Upper lobe of left lung (tissue), 6 donors: Measurements from ENCODE around the gene LEKR1. TPM values are rescaled to one million over a fixed set of nuclear protein-coding genes. Genes with fewer than 3 reads are reported as not detected.

Experiments used
- ATAC-seq, 2 donors: fragments of 200-7000 bp; cut with Tn5 transposase; one replicate each; pipeline ENCODE4 v1.9.1; 2022; ENCODE audit warnings: mild to moderate bottlenecking in 2 of 2, moderate library complexity in 2 of 2; ENCODE audit not compliant: low FRiP score in 2 of 2
- DNase-seq, 2 donors: peaks; one replicate each; pipeline ENCODE4 v3.0.0-alpha.2; 2019 to 2020
- H3K27ac ChIP-seq, 4 donors: fragments of 200-600 bp; sonication (generic); one replicate each; pipeline ENCODE4 v1.5.1; 2016 to 2019
- H3K27me3 ChIP-seq, 4 donors: fragments of 200-600 bp; sonication (generic); one replicate each; pipeline ENCODE4 v1.5.1; 2017 to 2019
- H3K36me3 ChIP-seq, 4 donors: fragments of 200-600 bp; sonication (generic); one replicate each; pipeline ENCODE4 v1.5.1; 2016 to 2019
- H3K4me1 ChIP-seq, 4 donors: fragments of 200-600 bp; sonication (generic); one replicate each; pipeline ENCODE4 v1.5.1; 2018 to 2019
- H3K4me3 ChIP-seq, 4 donors: fragments of 200-600 bp; sonication (generic); one replicate each; pipeline ENCODE4 v1.5.1; 2017 to 2019; ENCODE audit warnings: mild to moderate bottlenecking in 2 of 4, moderate library complexity in 1 of 4
- H3K9me3 ChIP-seq, 4 donors: fragments of 200-600 bp; sonication (generic); one replicate each; pipeline ENCODE4 v1.5.1; 2018 to 2019
- CTCF ChIP-seq, 6 experiments: fragments of 450-650 bp in 4 of 6; fragments of 200-600 bp in 2 of 6; sonication (generic) in 2 of 6; IDR thresholded peaks; one replicate each; pipeline ENCODE4 v1.5.1; 2016 to 2019; ENCODE audit warnings: antibody characterized with exemption in 6 of 6
- EP300 ChIP-seq, 4 donors: sonication (generic); formaldehyde crosslinking; IDR thresholded peaks; one replicate each; pipeline ENCODE4 v1.5.1; 2017; ENCODE audit warnings: antibody characterized with exemption in 4 of 4, control low read depth in 2 of 4
- POLR2A ChIP-seq, 4 donors: fragments of 450-650 bp; IDR thresholded peaks; one replicate each; pipeline ENCODE4 v1.5.1; 2016 to 2017; ENCODE audit warnings: antibody characterized with exemption in 4 of 4, mild to moderate bottlenecking in 2 of 4
- POLR2AphosphoS5 ChIP-seq, 2 donors: sonication (generic); formaldehyde crosslinking; IDR thresholded peaks; one replicate each; pipeline ENCODE4 v1.5.1; 2017; ENCODE audit warnings: antibody characterized with exemption in 2 of 2
- WGBS, 2 donors: methylation state at CpG; one replicate each; pipeline ENCODE4 v1.1.5; 2017 to 2018; 5-methylcytosine and 5-hydroxymethylcytosine counted together
- total RNA-seq, 6 donors: library from RNA; depleted of rRNA in 4 of 6; stranded (reverse); fragments of >200 nt in 4 of 6; gene quantifications; one replicate each; pipeline versions ENCODE4 v1.1.0 to v1.2.1, GENCODE V29; 2016 to 2021
- donor health status: DM: no; HTN: no; CAD: no; lungs with moderate emphysema.
- donor health status: DM: no; HTN: yes; CAD: no; lungs with severe emphysema.

The LEKR1 gene
- total RNA-seq, 6 donors from 2014 or later = 1.0 to 9.1 (median 2.2) TPM

- TF ChIP-seq CTCF (IDR thresholded peaks at IDR 0.05) (no peak), POLR2A (IDR thresholded peaks at IDR 0.05) (no peak), POLR2AphosphoS5 (IDR thresholded peaks at IDR 0.05) (no peak), EP300 (IDR thresholded peaks at IDR 0.05) (no peak)
- Histone ChIP-seq H3K4me1 (peaks cover 2 to 8% (median 5%) of the 10 kb centered on the region in 4 donors), H3K27me3 (no peaks in the 10 kb centered on the region), H3K4me3 (no peak overlapping the region), H3K36me3 (no peaks in the 10 kb centered on the region), H3K27ac (no peak overlapping the region), H3K9me3 (no peaks in the 10 kb centered on the region)
- ATAC-seq = no peak
- no peak for DNase-seq
- WGBS, 2 donors = 78 to 82% methylated on average over 5 of the region's 5 CpGs
Measured at GRCh38 chr3:157078131-157078810, 252.1 kb downstream of the LEKR1 start.

DNA sequence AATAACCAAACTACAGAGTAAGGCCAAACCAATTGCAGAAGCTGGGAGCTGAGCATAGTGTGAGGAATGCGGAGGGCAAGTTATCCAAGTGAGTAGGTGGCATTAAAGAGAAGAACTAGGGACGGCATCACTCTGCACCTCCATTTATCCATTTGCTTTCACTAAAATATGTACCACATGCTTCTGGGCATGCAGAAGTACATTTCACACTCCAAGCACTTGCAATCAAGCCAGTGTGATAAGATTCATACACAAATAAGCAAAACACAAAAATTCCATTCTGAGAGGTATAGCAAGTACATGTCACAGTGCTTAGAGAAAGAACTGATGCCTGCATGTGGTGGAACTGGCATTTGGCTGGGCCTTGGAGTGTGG is 252.6 kb downstream of the LEKR1 start:
- ATAC-seq (no peak), DNase-seq (no peak)
- Histone ChIP-seq H3K4me1 (peaks cover 2 to 8% (median 5%) of the 10 kb centered on the region in 4 donors), H3K27ac (no peak overlapping the region), H3K36me3 (no peaks in the 10 kb centered on the region), H3K27me3 (no peaks in the 10 kb centered on the region), H3K9me3 (no peaks in the 10 kb centered on the region), H3K4me3 (no peak overlapping the region)
- TF ChIP-seq EP300 (IDR thresholded peaks at IDR 0.05) = no peak
- TF ChIP-seq POLR2AphosphoS5 (IDR thresholded peaks at IDR 0.05) = no peak
- TF ChIP-seq POLR2A (IDR thresholded peaks at IDR 0.05) = no peak
- no peak for TF ChIP-seq CTCF (IDR thresholded peaks at IDR 0.05)
- 90 to 94% methylated on average over 2 of the region's 2 CpGs for WGBS, 2 donors

GRCh38 chr3:157079676-157080369 is 253.7 kb downstream of the LEKR1 start:
- no peaks in the 10 kb centered on the region for H3K27me3 ChIP-seq
- H3K9me3 ChIP-seq = no peaks in the 10 kb centered on the region
- H3K27ac ChIP-seq = no peak overlapping the region
- DNase-seq = no peak
- no peak overlapping the region for H3K4me3 ChIP-seq
- 80 to 84% methylated on average over 11 of the region's 11 CpGs for WGBS, 2 donors
- TF ChIP-seq EP300 (IDR thresholded peaks at IDR 0.05) (no peak), POLR2A (IDR thresholded peaks at IDR 0.05) (no peak), CTCF (IDR thresholded peaks at IDR 0.05) (no peak)
- no peak for ATAC-seq
- H3K36me3 ChIP-seq = no peaks in the 10 kb centered on the region
- H3K4me1 ChIP-seq = peaks cover 2 to 8% (median 5%) of the 10 kb centered on the region in 4 donors

DNA sequence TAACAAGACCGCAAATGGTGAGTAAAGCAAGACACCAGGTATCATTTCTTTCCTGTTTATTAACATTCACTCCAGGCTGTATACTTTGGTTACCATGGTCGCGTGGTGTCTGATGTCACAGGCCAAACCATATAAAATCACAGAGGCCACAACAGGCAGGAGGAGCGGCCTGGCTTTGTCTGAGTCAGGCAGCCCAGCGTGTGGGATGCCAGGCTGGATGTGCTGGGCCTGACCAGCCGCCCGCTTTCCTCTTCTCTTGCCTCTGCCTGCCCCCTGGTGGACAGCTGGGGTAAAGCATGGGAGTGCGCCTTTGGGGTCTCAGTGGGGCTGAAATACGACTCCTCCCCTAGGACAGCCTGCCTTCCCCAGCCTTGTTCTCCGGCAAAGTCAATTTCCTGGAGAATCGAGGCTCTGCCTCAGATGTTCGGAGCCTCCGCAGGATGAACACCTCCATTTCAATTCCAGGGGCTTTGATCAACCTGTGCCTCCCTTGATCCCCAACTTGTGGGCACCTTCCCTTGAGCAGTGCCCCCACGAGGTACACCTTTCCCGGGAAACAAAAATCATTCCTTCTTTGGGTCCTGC is 255.6 kb downstream of the LEKR1 start:
- Histone ChIP-seq H3K9me3 (no peaks in the 10 kb centered on the region), H3K27me3 (no peaks in the 10 kb centered on the region), H3K36me3 (no peaks in the 10 kb centered on the region), H3K4me3 (no peak overlapping the region), H3K4me1 (peaks cover 2 to 8% (median 6%) of the 10 kb centered on the region in 4 donors), H3K27ac (peak overlapping the region in 1 of 4 donors; percentile 21)
- ATAC-seq (peak; percentile 94 to 96), DNase-seq (peak; percentile 72 to 89)
- WGBS, 2 donors = 12 to 20% methylated on average over 9 to 15 of the region's 15 CpGs
- no peak for TF ChIP-seq EP300 (IDR thresholded peaks at IDR 0.05)
- TF ChIP-seq POLR2A (IDR thresholded peaks at IDR 0.05) = no peak
- TF ChIP-seq CTCF (IDR thresholded peaks at IDR 0.05) = peak; percentile 95 to 98 (median 98)
- TF ChIP-seq POLR2AphosphoS5 (IDR thresholded peaks at IDR 0.05) = peak in 1 of 2 donors; percentile 39
